Measurements from ENCODE around the gene DENND2A. TPM values are rescaled to one million over a fixed set of nuclear protein-coding genes. Genes with fewer than 3 reads are reported as not detected.

DENND2A gene
- total RNA-seq, 1 experiment from 2014 or later, result not detected

DNA sequence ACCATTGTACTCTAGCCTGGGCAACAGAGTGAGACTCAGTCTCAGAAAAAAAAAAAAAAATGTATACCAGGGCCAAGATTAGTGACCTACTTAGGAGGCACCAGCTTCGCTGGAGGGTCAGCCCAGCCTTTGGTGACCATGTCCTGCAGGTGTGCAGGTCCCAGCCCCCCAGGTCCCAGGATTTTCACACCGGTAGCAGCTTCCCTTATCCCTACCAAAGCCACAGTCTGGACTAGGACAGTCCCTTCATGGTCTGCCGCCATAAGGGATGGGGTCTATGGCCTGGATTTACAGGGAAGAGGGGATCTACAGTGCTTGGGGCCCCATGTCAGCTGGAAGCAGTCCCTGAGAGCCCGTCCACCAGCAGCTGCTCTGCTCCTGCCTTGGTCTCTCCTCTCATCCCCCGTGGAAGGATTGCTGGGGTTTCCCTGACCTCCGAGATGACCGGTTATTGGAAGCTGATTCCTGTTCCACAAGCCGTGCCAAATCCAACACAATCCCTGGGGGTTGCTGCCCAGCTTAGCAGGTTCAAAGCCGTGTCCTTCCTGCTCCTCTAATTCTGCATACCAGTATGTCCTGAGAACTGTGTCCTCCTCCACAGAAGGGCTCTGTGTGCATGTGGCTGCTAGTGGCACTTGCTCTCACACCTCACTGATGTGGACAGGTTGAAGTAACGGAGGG, 44.9 kb upstream of the DENND2A start:
- Mint-ChIP-seq H3K9me3 (ENCODE audit: low read depth, unreplicated experiment) (no peaks in the 10 kb centered on the region), H3K4me3 (ENCODE audit: low read depth, unreplicated experiment) (no peak overlapping the region), H3K27me3 (ENCODE audit: unreplicated experiment) (no peaks in the 10 kb centered on the region), H3K4me1 (ENCODE audit: low read depth, unreplicated experiment) (no peaks in the 10 kb centered on the region), H3K36me3 (ENCODE audit: insufficient read depth, unreplicated experiment) (peaks cover 8% of the 10 kb centered on the region), H3K27ac (ENCODE audit: unreplicated experiment) (no peak overlapping the region)
- CTCF ChIA-PET, result interaction anchor here (2.0 kb wide), 1 partner anchor 10 kb away, joined by 5 read pairs; no protein-coding TSS in a partner anchor
- TF ChIP-seq, protein P1, sequence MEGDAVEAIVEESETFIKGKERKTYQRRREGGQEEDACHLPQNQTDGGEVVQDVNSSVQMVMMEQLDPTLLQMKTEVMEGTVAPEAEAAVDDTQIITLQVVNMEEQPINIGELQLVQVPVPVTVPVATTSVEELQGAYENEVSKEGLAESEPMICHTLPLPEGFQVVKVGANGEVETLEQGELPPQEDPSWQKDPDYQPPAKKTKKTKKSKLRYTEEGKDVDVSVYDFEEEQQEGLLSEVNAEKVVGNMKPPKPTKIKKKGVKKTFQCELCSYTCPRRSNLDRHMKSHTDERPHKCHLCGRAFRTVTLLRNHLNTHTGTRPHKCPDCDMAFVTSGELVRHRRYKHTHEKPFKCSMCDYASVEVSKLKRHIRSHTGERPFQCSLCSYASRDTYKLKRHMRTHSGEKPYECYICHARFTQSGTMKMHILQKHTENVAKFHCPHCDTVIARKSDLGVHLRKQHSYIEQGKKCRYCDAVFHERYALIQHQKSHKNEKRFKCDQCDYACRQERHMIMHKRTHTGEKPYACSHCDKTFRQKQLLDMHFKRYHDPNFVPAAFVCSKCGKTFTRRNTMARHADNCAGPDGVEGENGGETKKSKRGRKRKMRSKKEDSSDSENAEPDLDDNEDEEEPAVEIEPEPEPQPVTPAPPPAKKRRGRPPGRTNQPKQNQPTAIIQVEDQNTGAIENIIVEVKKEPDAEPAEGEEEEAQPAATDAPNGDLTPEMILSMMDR (IDR thresholded peaks at IDR 0.05; ENCODE audit: unreplicated experiment), result no peak
- intact Hi-C loops (cut with micrococcal nuclease; ENCODE audit: unreplicated experiment), result no loop called here
- no peak for DNase-seq
- BruUV-seq (replicated peaks), result no TSS peak

- DNase-seq, result no peak
- Mint-ChIP-seq H3K4me3 (ENCODE audit: low read depth, unreplicated experiment) (no peak overlapping the region), H3K27me3 (ENCODE audit: unreplicated experiment) (no peaks in the 10 kb centered on the region), H3K36me3 (ENCODE audit: insufficient read depth, unreplicated experiment) (peaks cover 9% of the 10 kb centered on the region), H3K27ac (ENCODE audit: unreplicated experiment) (no peak overlapping the region), H3K4me1 (ENCODE audit: low read depth, unreplicated experiment) (no peaks in the 10 kb centered on the region), H3K9me3 (ENCODE audit: low read depth, unreplicated experiment) (no peaks in the 10 kb centered on the region)
- intact Hi-C loops (cut with micrococcal nuclease; ENCODE audit: unreplicated experiment), result no loop called here
- no TSS peak for BruUV-seq (replicated peaks)
- TF ChIP-seq, protein P1 (IDR thresholded peaks at IDR 0.05; ENCODE audit: unreplicated experiment), result no peak
- CTCF ChIA-PET, result no interaction called here
Observed at GRCh38 chr7:140684066-140684950, 43.7 kb upstream of the DENND2A start.

GRCh38 chr7:140683657-140684056, 43.0 kb upstream of the DENND2A start:
- DNase-seq, result no peak
- no TSS peak for BruUV-seq (replicated peaks)
- intact Hi-C loops (cut with micrococcal nuclease; ENCODE audit: unreplicated experiment), result no loop called here
- no peak overlapping the region for H3K27ac Mint-ChIP-seq (ENCODE audit: unreplicated experiment)
- CTCF ChIA-PET, result no interaction called here
- H3K36me3 Mint-ChIP-seq (ENCODE audit: insufficient read depth, unreplicated experiment), result peaks cover 13% of the 10 kb centered on the region
- TF ChIP-seq, protein P1 (IDR thresholded peaks at IDR 0.05; ENCODE audit: unreplicated experiment), result no peak
- no peaks in the 10 kb centered on the region for H3K27me3 Mint-ChIP-seq (ENCODE audit: unreplicated experiment)
- no peaks in the 10 kb centered on the region for H3K9me3 Mint-ChIP-seq (ENCODE audit: low read depth, unreplicated experiment)
- H3K4me3 Mint-ChIP-seq (ENCODE audit: low read depth, unreplicated experiment), result no peak overlapping the region
- H3K4me1 Mint-ChIP-seq (ENCODE audit: low read depth, unreplicated experiment), result no peaks in the 10 kb centered on the region

- intact Hi-C loops (cut with micrococcal nuclease; ENCODE audit: unreplicated experiment), result no loop called here
- no TSS peak for BruUV-seq (replicated peaks)
- H3K4me3 Mint-ChIP-seq (ENCODE audit: low read depth, unreplicated experiment), result no peak overlapping the region
- peaks cover 13% of the 10 kb centered on the region for H3K36me3 Mint-ChIP-seq (ENCODE audit: insufficient read depth, unreplicated experiment)
- H3K4me1 Mint-ChIP-seq (ENCODE audit: low read depth, unreplicated experiment), result no peaks in the 10 kb centered on the region
- H3K27me3 Mint-ChIP-seq (ENCODE audit: unreplicated experiment), result no peaks in the 10 kb centered on the region
- H3K27ac Mint-ChIP-seq (ENCODE audit: unreplicated experiment), result no peak overlapping the region
- no peak for DNase-seq
- TF ChIP-seq, protein P1 (IDR thresholded peaks at IDR 0.05; ENCODE audit: unreplicated experiment), result no peak
- no peaks in the 10 kb centered on the region for H3K9me3 Mint-ChIP-seq (ENCODE audit: low read depth, unreplicated experiment)
- CTCF ChIA-PET, result no interaction called here
Observed at GRCh38 chr7:140681766-140682165, 41.2 kb upstream of the DENND2A start.
